HL-60 (cell line): ENCODE measurements around the gene RPL10.
A peak's percentile ranks its signal among the peaks of the same experiment; 100 is the strongest.

ENCODE experiments used
- DNase-seq, 2 experiments: peaks; one replicate each; pipeline ENCODE4 v3.0.0-alpha.2; 2010 to 2020; ENCODE audit warnings: low read depth in 1 of 2, low spot score in 1 of 2
- H3K27ac ChIP-seq: fragments of 250-450 bp; sonication (Bioruptor Pico); replicated peaks from 2 replicates; pipeline ENCODE4 v1.5.1; 2020; ENCODE audit warnings: mild to moderate bottlenecking, moderate library complexity
- H3K27me3 ChIP-seq: fragments of 250-450 bp; sonication (Bioruptor Pico); 2 replicates; pipeline ENCODE4 v1.5.1; 2021; ENCODE audit warnings: mild to moderate bottlenecking, moderate library complexity; ENCODE audit not compliant: insufficient read depth, poor library complexity, severe bottlenecking
- H3K4me3 ChIP-seq: replicated peaks from 2 replicates; pipeline ENCODE4 v1.5.1; 2011; ENCODE audit warnings: mild to moderate bottlenecking, control low read depth, low read length; ENCODE audit not compliant: insufficient read depth
- CTCF ChIP-seq: IDR thresholded peaks from one replicate; pipeline ENCODE4 v1.5.1; 2011; ENCODE audit warnings: low read length, control low read depth, inconsistent platforms; ENCODE audit not compliant: insufficient read depth
- GABPA ChIP-seq: IDR thresholded peaks from 2 replicates; pipeline ENCODE4 v1.6.1; 2012; ENCODE audit warnings: low read depth
- POLR2AphosphoS5 ChIP-seq: IDR thresholded peaks from 2 replicates; pipeline ENCODE4 v1.6.1; 2012; ENCODE audit warnings: low read depth
- REST ChIP-seq: IDR thresholded peaks from 2 replicates; pipeline ENCODE4 v1.6.1; 2012; ENCODE audit warnings: low read depth; ENCODE audit not compliant: insufficient replicate concordance
- SPI1 ChIP-seq: IDR thresholded peaks from 2 replicates; pipeline ENCODE4 v1.6.1; 2012; ENCODE audit warnings: low read depth, mild to moderate bottlenecking, borderline replicate concordance
- long read RNA-seq: library from polyadenylated mRNA; unstranded; transcript quantifications from one replicate; pipeline ENCODE4 v2.0.0, GENCODE V29; 2020

The RPL10 gene
- long read RNA-seq, transcript RPL10-216 (5 exons, 1,369 nt): minor isoform, 10 of 2,795 reads
- long read RNA-seq, transcript RPL10-204 (7 exons, 2,318 nt): minor isoform, 32 of 2,795 reads
- long read RNA-seq, transcript RPL10-201 (6 exons, 2,278 nt): major isoform, 2,662 of 2,795 reads
- long read RNA-seq, partial matches to known transcripts: 73 of 2,795 reads
- long read RNA-seq, other reads (novel, unspliced or antisense): 13 of 2,795 reads

GRCh38 chrX:154397888-154398667, at the start of gene RPL10:
TSS of gene RPL10 (plus strand) at chrX:154398377. CDS start at chrX:154398520, 143 bp downstream.
- no peaks in the 10 kb centered on the region for H3K27me3 ChIP-seq
- H3K27ac ChIP-seq: peak within 1 kb of the TSS; percentile 95
- TF ChIP-seq GABPA (no peak), CTCF (no peak), POLR2AphosphoS5 (peak; percentile 99), SPI1 (no peak), REST (peak; percentile 73)
- H3K4me3 ChIP-seq: peak within 1 kb of the TSS; percentile 57
- peak; percentile 93 to 94 for DNase-seq

GRCh38 chrX:154348646-154349358, 49.4 kb upstream of the RPL10 start:
- TF ChIP-seq GABPA (no peak), POLR2AphosphoS5 (peak; percentile 31; the same call in 1 of the 2 replicates)
- no peaks in the 10 kb centered on the region for H3K27me3 ChIP-seq
- no peak overlapping the region for H3K27ac ChIP-seq
- H3K4me3 ChIP-seq: no peak overlapping the region
- DNase-seq: peak in 1 of 2 experiments; percentile 21

DNA sequence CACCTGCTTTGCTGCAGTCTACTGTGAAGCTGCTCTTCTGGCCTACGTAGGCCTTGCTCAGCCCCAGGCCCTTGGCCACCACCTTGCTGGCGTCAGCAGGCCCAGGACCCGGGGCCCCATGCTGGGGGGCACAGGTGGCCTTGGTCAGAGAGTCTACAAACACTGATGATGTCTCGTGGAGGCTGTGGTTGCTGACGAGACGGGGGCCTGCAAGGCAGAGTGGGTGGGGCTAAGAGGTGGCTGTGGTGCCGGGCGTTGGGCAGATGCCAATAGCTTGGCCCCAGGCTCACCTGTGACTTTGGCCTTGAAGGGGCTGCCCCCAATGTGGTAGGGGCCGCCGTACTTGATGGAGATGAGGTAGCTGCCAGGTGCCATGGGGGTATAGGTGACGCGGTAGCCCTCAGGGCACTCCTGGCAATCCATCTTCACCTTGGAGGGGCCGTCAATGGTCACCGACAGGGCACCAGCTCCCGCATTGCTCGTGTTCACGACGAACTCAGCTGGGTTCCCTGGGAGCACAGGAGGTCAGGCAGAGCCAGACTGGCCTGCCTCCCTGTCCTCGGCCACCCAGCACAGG, 48.7 kb upstream of the RPL10 start:
- peak in 1 of 2 experiments; percentile 14 for DNase-seq

More for the DNA sequence above, 48.7 kb upstream of the RPL10 start:
- no peaks in the 10 kb centered on the region for H3K27me3 ChIP-seq
- H3K4me3 ChIP-seq: no peak overlapping the region
- TF ChIP-seq POLR2AphosphoS5: 0 out of 2 replicates have a peak, but pooled peaks have one; percentile 23
- no peak for TF ChIP-seq REST
- H3K27ac ChIP-seq: no peak overlapping the region
